Activated naive CD8-positive, alpha-beta T cell (primary cell): Measurements from ENCODE around the gene LRRC7.

Source experiments
- H3K27ac Mint-ChIP-seq: one replicate; pipeline ENCODE4 v1.8.0; 2021; ENCODE audit warnings: mixed read lengths
- H3K27me3 Mint-ChIP-seq: one replicate; pipeline ENCODE4 v1.8.0; 2021; ENCODE audit warnings: mixed read lengths
- H3K36me3 Mint-ChIP-seq: one replicate; pipeline ENCODE4 v1.8.0; 2021; ENCODE audit warnings: mixed read lengths
- H3K4me1 Mint-ChIP-seq: one replicate; pipeline ENCODE4 v1.8.0; 2021; ENCODE audit warnings: low read depth, mixed read lengths
- H3K4me3 Mint-ChIP-seq: one replicate; pipeline ENCODE4 v1.8.0; 2021; ENCODE audit warnings: mild to moderate bottlenecking, mixed read lengths
- H3K9me3 Mint-ChIP-seq: one replicate; pipeline ENCODE4 v1.8.0; 2021; ENCODE audit warnings: low read depth, mixed read lengths

LRRC7 gene

DNA sequence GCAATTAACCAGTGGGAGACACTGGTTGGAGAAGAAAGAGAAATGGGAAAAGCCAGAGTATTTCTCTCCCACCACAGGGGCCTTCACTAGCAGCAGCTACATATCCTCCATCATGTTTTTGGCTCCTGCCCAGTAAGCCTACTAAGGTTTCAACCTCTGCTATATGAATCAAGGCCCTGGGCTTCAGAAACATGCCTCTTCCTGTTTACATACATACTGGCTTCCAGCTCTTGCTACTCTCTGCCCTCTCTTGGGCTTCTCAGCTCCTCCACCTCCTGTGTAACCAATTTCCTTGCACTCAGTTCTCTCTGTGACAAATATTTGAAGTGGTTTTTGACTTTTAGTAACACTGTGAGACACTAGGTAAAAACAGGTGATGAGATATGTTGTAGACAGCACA, 80.8 kb downstream of the LRRC7 start:
- no peaks in the 10 kb centered on the region for H3K4me1 Mint-ChIP-seq
- no peak overlapping the region for H3K4me3 Mint-ChIP-seq
- H3K27me3 Mint-ChIP-seq, result no peaks in the 10 kb centered on the region
- no peaks in the 10 kb centered on the region for H3K9me3 Mint-ChIP-seq
- no peaks in the 10 kb centered on the region for H3K36me3 Mint-ChIP-seq
- no peak overlapping the region for H3K27ac Mint-ChIP-seq

DNA sequence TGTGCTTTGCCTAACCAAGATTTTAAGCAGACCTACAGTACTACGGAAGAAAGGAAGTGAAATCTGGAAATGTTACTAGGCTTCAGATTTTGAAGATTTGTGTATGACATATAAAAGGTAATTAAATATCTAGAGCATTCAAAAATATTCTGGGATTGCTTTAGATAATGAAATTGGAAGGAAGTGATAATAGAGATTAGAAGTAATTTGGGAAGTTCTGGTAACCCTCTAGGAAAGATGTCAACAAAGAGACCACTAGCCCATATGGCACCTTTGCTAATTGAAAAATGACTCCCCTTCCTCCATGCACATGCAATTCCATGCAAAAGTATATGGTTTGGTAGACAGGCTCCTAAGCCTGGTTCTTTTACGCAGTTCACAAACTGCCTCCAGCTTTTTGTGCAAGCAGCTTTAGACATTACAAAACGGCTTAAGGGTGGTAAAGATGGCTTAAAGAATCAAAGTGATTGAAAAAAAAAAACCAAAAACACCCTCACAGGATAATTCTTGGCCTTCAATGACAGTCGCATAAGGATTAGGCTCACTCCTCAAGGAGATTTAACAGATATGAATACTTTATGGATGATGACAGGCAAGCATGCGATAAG, 81.8 kb downstream of the LRRC7 start:
- H3K4me3 Mint-ChIP-seq, result no peak overlapping the region
- H3K9me3 Mint-ChIP-seq, result no peaks in the 10 kb centered on the region
- no peaks in the 10 kb centered on the region for H3K4me1 Mint-ChIP-seq
- H3K36me3 Mint-ChIP-seq, result no peaks in the 10 kb centered on the region
- H3K27me3 Mint-ChIP-seq, result no peaks in the 10 kb centered on the region
- no peak overlapping the region for H3K27ac Mint-ChIP-seq

DNA sequence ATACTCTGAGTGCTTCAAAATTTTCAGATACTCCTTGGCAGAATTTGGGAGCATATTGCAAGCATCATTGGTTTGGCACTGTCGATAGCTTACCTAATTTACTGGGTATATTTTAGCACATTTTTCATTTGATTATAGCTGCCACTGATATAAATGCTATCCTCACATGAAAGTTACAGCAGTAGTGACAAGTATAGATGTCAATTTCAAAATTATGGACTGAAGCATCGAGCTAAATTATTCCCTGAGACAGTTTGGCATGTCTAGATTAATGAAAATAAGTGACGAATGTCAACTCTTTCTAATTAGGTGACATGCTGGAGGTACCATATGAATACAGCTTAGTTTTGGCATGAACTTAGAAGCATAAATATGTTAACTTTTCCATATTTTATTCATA, 83.1 kb downstream of the LRRC7 start:
- H3K4me1 Mint-ChIP-seq, result no peaks in the 10 kb centered on the region
- H3K9me3 Mint-ChIP-seq, result no peaks in the 10 kb centered on the region
- H3K27ac Mint-ChIP-seq, result no peak overlapping the region
- H3K27me3 Mint-ChIP-seq, result no peaks in the 10 kb centered on the region
- no peaks in the 10 kb centered on the region for H3K36me3 Mint-ChIP-seq
- no peak overlapping the region for H3K4me3 Mint-ChIP-seq

DNA sequence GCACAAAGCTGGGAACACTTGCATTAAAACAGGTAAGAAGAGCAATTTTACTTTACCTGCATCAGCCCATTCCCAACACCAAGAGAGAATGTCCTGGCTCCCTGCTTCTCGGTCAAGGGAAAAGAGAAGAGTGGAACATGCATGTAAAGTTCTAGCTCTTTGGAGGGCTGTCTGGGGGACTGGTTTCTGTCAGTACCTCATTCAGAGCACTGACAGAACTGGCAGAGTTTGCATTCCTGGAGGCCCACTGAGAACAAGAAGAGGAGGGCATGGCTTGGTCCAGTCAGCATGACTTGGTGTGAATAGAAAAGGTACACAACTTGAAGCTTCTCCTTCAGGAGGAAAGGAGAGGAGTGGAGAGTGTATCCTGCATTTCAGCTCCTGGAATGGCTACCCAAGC, 83.9 kb downstream of the LRRC7 start:
- Mint-ChIP-seq H3K4me1 (no peaks in the 10 kb centered on the region), H3K36me3 (no peaks in the 10 kb centered on the region), H3K9me3 (no peaks in the 10 kb centered on the region), H3K27me3 (no peaks in the 10 kb centered on the region), H3K4me3 (no peak overlapping the region), H3K27ac (no peak overlapping the region)

DNA sequence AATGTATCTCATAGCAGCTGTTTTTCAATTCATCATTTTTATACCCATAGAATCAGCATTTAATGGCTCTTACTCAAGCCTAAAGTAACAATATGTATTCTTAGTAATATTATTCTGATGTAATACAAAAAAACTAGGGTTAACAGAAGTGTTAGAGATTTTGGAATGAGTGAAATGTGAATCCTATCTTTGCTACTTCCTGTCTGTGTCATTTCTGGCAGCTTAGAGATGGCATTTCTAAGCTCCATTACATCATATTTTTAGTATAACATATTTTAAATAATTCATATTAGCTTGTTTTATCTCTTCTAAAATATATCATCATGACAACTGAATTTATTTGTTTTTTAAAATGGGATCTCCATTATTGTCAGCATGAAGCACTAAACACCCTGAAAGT, 90.2 kb downstream of the LRRC7 start:
- H3K27ac Mint-ChIP-seq, result no peak overlapping the region

DNA sequence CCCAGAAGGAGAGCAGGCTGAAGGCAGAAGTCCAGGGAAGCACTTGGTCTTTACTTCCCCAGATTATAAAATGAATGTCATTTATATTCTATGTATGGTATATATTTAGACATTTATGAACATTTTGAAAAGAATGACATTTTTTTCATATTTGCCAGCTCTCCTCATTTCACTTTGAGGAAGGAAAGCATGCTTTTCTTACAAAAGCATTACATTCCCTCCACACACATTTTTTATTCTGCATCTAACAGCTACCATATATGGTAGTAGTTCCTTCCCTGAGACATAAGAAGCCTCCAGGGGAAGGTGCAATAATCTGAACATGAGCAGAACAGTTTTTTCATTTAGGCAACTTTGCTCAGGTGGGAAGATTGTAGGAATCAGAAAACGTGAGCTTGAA, 94.0 kb downstream of the LRRC7 start:
- Mint-ChIP-seq H3K4me1 (no peaks in the 10 kb centered on the region), H3K27me3 (no peaks in the 10 kb centered on the region), H3K9me3 (peaks cover 10% of the 10 kb centered on the region), H3K27ac (no peak overlapping the region), H3K4me3 (no peak overlapping the region), H3K36me3 (no peaks in the 10 kb centered on the region)

More for the DNA sequence above, 90.2 kb downstream of the LRRC7 start:
- Mint-ChIP-seq H3K9me3 (no peaks in the 10 kb centered on the region), H3K4me3 (no peak overlapping the region), H3K27me3 (no peaks in the 10 kb centered on the region), H3K4me1 (no peaks in the 10 kb centered on the region), H3K36me3 (no peaks in the 10 kb centered on the region)

DNA sequence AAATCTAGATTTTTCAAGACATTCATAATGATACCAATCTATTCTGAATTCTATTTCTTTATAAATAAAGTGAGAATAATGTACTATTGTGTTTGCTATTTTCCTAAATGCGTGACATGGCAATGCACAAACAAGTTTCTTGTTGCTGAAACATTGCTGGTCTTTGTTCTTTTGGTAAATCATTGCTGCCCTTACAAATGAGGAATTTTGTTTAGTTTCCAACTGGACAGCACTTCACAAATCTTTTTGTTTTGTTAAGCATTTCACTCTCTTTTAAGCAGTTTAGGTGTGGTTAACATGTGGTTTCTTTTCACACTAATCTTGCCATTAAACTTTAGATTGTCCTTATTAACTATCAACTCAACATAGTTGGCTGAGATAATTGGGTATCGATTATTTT, 94.6 kb downstream of the LRRC7 start:
- Mint-ChIP-seq H3K27me3 (no peaks in the 10 kb centered on the region), H3K4me3 (no peak overlapping the region), H3K36me3 (no peaks in the 10 kb centered on the region), H3K9me3 (peaks cover 10% of the 10 kb centered on the region), H3K27ac (no peak overlapping the region), H3K4me1 (no peaks in the 10 kb centered on the region)

DNA sequence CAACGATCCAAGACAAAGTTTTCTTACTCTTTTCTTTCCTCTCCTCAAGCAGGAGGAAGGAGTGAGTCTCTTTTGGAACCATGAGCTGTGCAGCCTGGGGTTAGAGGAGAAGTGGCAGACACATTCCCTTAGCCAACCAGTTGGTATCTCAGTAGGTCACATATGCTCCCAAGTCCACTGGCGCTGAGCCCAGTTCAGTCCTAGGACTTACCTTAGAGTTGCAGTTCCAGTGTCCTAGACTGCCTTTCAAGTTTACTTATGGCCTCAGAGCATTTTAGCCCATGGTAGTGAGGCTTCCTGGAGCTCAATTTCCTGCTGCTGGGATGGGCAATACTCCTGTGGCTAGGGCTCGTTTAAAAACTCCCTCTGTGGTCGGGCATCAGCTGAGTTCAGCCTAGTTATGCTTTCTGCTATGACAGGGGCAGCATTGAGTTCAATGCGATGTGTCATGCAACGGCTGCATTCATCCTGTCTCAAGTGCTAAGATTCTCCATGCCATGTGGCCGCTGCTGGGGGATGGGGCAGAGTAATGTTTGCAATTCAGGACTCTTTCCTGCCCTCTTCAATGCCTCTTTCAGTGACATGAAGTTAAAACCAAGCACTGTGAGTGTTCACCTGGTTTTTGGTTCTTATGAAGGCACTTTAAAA, 103.8 kb downstream of the LRRC7 start:
- no peaks in the 10 kb centered on the region for H3K4me1 Mint-ChIP-seq
- H3K36me3 Mint-ChIP-seq, result no peaks in the 10 kb centered on the region
- no peak overlapping the region for H3K27ac Mint-ChIP-seq
- H3K4me3 Mint-ChIP-seq, result no peak overlapping the region
- no peaks in the 10 kb centered on the region for H3K27me3 Mint-ChIP-seq
- H3K9me3 Mint-ChIP-seq, result peaks cover 6% of the 10 kb centered on the region

DNA sequence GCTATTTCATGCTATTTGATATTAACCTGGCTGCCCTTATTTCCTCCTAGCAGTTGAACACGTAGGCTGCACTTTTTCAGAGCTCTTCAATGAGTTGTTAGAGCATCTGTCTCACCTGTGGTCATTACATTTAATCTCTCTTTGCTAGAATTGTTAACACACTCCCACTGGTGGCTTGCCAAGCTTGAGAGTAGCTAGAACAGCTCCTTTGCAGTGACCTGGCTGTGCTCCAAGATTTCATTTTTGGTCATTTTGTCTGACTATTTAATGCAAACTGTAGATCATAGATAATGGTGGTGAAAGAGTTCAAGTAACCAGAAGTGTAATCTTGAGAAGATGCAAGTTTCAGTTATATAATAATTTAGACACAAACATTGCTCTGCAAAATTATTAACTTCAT, 105.6 kb downstream of the LRRC7 start:
- Mint-ChIP-seq H3K27me3 (no peaks in the 10 kb centered on the region), H3K27ac (no peak overlapping the region), H3K36me3 (no peaks in the 10 kb centered on the region), H3K9me3 (no peaks in the 10 kb centered on the region), H3K4me3 (no peak overlapping the region), H3K4me1 (no peaks in the 10 kb centered on the region)

DNA sequence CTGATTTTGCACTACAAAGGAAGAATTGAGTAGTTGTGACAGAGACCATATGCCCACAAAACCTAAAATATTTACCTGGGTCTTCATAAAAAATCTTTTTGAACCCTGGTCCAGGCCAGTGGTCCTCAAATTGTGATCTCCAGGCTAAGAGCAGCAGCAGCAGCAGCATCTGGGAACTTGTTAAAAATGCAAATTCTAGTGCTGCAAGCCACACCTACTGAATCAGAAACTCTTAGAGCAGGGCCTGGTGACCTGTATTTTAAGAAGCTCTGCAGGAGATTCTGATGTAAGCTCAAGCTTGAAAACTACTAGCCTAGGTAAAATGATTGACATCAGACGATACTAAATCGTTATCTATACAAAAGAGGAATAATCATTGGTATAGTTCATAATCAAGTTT, 112.2 kb downstream of the LRRC7 start:
- Mint-ChIP-seq H3K9me3 (peaks cover 8% of the 10 kb centered on the region), H3K36me3 (no peaks in the 10 kb centered on the region), H3K27ac (no peak overlapping the region), H3K27me3 (no peaks in the 10 kb centered on the region), H3K4me3 (no peak overlapping the region), H3K4me1 (no peaks in the 10 kb centered on the region)

DNA sequence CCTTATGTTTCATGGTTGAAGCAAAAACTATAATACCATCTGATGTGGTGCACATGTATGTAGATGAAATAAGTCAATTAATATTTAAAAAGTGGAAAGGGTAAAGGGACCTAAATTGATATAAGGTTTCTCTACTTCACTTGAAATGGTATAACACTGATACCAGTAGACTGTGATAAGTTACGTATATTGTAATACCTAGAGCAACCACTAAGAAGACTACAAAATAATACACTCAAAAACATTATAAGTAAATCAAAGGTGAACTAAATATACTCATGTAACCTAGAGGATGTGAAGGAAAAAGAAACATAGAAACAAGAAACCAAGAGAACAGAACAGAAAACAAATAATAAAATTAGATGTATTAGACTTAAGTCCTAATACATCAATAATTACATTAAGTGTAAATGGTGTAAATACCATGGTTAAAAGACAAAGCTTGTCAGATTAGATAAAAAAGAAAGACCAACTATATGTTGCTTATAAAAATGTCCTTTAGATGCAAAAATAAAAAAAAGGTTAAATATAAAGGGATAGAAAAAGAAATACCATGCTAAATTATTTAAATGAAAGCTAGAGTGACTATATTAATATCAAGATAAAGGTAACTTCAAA, 118.8 kb downstream of the LRRC7 start:
- no peaks in the 10 kb centered on the region for H3K27me3 Mint-ChIP-seq
- no peak overlapping the region for H3K27ac Mint-ChIP-seq
- H3K36me3 Mint-ChIP-seq, result no peaks in the 10 kb centered on the region
- H3K9me3 Mint-ChIP-seq, result peaks cover 26% of the 10 kb centered on the region
- H3K4me3 Mint-ChIP-seq, result no peak overlapping the region
- no peaks in the 10 kb centered on the region for H3K4me1 Mint-ChIP-seq

DNA sequence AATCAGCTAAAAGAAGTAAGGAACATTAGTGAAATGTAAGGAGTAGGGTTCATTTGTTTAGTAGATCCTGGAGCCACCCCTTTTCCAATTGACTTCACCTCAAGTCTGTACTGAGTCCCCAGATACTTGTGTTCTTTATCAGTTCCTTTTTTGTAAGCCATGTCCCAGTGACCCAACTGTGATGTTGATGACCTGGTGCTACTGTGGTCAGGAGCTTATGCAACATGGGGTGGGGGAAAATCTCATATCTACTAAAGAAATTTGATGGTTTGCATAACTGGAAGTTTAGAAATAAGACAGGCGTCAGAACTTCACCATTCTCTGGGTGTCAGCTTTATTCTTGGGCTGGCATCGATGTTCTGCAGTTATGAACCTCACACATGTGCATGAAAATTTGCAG, 120.5 kb downstream of the LRRC7 start:
- H3K4me3 Mint-ChIP-seq, result no peak overlapping the region
- no peak overlapping the region for H3K27ac Mint-ChIP-seq
- no peaks in the 10 kb centered on the region for H3K27me3 Mint-ChIP-seq
- H3K4me1 Mint-ChIP-seq, result no peaks in the 10 kb centered on the region
- H3K36me3 Mint-ChIP-seq, result no peaks in the 10 kb centered on the region
- peaks cover 22% of the 10 kb centered on the region for H3K9me3 Mint-ChIP-seq

DNA sequence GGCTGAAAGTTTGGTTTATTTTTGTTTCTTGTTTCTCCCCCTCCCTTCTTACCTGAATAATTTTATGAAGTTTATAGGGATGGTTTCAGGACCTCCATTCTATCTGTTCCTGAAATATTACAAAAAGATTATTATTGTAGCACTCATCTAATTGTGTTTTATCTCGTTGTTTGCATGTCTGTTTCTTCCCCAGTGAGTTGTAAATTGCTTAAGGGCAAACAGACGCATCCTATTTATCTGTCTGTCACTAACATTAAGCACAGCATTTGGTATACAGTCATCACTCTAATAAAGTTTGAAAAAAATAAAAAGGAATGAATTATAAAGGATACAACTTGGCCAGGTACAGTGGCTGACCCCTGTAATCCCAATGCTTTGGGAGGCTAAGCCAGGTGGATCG, 123.5 kb downstream of the LRRC7 start:
- Mint-ChIP-seq H3K9me3 (peaks cover 10% of the 10 kb centered on the region), H3K36me3 (no peaks in the 10 kb centered on the region), H3K27me3 (no peaks in the 10 kb centered on the region), H3K4me3 (no peak overlapping the region), H3K27ac (no peak overlapping the region), H3K4me1 (no peaks in the 10 kb centered on the region)

DNA sequence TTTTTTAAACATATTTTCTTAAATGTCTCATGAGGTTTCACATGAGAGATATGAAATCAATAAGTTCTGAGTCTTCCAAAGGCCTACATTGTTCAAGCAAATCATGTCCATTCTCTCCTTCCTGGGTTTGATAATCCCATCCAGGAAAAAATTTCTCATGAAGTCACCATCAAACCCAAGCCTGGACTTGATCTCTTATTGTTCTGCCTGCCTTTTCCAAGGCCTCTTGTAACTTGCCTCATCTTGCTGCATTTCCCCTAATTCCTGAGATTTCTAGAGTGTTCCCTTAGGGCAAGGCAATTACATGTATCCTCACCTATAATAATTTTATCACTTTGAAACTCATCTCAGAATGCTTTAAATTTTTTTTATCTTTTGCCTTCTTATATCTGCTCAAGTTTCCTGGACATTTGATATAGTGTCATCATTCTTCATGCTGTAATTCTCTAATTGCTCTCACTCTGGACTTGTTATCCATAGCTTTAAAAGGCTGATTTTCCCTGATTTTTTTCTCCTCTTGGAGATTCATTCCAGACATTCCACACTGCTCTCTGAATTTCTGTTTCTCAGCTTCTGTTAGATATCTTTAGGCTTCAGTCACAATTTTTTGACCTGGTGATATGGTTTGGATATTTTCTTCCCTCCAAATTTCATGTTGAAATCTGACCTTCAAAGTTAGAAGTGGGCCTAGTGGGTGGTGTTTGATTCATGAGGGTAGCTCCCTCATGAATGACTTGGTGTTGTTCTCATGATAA, 126.4 kb downstream of the LRRC7 start:
- Mint-ChIP-seq H3K4me3 (no peak overlapping the region), H3K36me3 (no peaks in the 10 kb centered on the region), H3K4me1 (no peaks in the 10 kb centered on the region), H3K9me3 (peaks cover 17% of the 10 kb centered on the region), H3K27ac (no peak overlapping the region), H3K27me3 (no peaks in the 10 kb centered on the region)

DNA sequence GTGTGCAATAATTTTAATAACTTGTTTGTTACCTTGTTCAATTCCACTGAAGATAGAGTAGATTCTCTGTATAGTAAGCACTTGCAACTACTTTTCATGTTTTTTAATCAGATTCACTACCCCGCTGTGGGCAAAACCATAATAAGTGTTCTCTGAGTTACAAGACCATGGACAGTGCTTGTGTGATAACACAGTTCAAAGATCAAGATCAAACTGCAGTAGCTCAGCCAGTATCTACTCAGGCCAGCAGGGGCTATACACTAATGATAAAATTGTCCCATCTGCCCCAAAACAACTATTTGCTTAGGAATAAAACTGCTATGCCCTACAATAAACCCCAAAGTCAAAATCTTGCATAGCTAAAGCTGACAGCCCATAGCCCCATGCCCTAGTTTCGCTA, 129.6 kb downstream of the LRRC7 start:
- no peak overlapping the region for H3K4me3 Mint-ChIP-seq
- no peaks in the 10 kb centered on the region for H3K36me3 Mint-ChIP-seq
- H3K9me3 Mint-ChIP-seq, result peaks cover 18% of the 10 kb centered on the region
- no peaks in the 10 kb centered on the region for H3K27me3 Mint-ChIP-seq
- no peak overlapping the region for H3K27ac Mint-ChIP-seq
- no peaks in the 10 kb centered on the region for H3K4me1 Mint-ChIP-seq
